Stimulated activated CD8-positive, alpha-beta memory T cell treated with anti-CD3 and anti-CD28 coated beads, Interleukin-12 subunit alpha, Interleukin-12 subunit beta, amount 100 ng/mL, for 1 hour (primary cell): ENCODE results near the gene REC8.
A peak's percentile ranks its signal among the peaks of the same experiment; 100 is the strongest.
"Not testable (repeated sequence)": the region's sequence is repeated elsewhere in the genome, so short reads cannot be mapped to it uniquely, and the experiment has no call there.

ENCODE experiments used
- DNase-seq: peaks from one replicate; pipeline ENCODE4 v3.0.0-alpha.2; 2020; ENCODE audit warnings: low read depth

Gene REC8

GRCh38 chr14:24184104-24184970 is 12.5 kb downstream of the REC8 start:
- no peak for DNase-seq

DNA sequence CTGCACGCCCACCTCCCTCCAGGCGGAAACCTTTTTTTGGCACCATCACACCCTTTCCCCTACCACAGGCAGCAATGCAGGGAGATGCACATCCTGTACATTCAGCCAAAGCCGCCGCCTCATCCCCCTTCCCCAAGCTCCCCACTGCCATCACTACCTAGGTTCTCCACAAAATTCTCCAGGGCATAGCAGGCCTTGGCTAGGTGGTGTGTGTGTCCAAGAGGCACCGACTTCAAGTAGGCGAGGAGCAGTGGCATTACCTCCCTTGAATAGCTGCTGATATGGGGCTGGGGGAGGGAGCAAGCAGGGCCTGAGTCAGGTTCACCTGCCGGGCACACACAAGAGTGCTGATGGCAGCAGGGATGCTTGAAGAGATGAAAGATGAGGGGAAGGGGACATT is 13.1 kb downstream of the REC8 start:
- no peak for DNase-seq

DNA sequence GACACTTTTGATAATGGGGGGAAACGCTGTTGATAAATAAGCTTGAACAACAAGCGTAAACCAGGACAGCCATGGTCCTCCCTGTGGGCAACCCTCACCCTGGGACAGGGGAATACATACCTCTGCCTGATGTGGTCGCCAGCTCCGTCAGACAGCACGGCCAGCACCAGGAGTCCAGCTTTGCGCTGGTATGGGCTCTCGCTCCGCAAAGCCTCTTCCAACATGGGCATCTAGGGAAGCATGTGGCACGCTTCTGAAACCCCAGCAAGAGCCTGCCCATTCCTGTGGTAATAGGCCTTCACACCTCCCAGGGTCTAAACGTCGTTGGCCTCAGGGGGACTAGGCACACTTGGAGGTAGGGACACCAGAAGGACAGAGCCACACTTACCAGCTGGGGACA is 13.9 kb downstream of the REC8 start:
- DNase-seq = no peak

DNA sequence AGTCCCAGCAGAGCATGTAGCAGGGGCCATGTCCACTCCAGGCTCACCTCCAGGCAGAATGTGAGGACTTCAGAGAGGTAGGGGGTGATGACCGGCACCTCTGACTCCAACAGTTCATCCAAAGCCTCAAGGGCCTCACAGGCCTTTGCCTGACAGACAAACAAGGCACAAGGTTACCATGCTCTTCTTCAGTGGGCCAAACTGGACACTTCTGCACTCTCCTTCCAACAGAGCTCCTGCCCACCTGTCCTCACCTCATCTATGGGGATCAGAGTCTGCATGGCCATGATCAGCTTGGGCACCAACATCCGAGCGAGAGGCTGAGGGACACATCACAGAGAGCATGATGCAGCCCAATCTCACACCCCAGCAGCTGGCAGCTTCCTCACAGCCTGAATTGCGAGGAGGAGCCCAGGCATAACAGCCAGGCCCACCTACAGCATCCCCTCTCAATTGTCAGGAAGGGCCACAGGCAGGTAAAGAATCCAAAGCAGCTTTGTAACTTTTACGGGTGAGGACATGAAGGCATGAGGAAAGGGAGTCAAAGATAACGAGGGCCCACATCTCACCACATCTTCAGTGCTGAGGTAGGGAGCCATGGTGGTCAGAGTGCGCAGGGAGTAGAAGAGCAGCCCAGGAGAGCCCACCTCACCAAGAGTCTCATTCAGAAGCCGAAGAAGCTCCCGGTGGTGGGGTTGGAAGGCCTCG is 15.1 kb downstream of the REC8 start:
- no peak for DNase-seq

DNA sequence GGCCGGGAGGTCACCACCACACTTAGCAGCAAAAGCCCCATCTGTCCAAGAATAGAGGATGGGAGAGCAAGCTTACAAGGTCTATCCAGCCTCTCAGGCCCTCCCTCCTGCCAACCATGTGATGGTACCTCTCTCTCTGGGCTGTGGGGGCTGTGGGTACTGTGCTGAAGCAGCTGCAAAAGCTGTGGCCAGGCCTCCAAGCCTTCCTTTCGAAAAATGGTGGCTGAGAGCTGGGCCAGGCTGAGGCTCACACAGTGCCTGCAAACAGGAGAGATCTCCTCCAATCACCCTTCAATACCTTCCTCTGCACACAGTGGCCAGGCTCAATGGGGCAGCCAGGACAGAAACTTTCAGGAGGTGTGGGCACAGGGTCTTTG is 15.6 kb downstream of the REC8 start:
- DNase-seq = no peak

DNA sequence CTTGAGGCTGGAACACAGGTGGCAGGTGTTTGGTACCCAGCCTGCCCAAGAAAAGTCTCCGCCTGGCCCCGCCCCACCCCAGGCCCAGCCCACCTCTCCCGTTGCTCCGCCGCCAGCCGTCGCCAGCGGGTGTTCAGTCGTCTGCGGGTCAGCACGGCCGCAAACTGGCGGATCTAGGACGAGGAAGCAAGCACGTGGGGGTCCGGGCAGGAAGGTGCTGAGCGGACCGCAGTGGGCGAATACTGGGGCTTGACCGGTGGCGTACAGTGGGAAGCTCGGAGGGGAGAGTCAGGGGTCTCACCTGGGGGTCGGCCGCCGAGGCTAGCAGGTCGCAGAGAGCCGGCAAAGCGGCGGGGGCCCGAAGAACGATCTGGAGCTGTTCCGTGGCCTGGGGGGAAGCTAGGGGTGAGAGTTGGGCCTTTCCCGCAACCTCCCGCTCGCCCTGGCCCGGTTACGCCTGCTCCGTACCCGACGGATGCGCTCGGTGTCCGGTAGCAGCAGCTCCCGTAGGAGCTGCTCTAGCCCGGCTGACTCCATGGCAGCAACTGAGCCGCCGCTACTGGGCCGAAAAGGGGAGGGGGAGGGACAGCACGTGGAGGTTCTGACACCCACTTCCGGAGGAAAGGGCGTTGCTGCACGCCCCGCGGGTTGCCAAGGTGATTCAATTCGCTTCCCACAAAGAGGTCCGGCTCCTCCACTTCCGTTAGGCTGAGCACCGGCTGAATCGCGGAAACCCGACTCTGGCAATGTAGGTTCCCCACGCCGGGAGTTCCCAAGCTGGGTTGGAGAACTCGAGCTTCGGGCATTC is 16.6 kb downstream of the REC8 start, which contains the start of gene IPO4:
Gene IPO4, minus strand, starts transcription at position 566 of the 808 bp plus-strand sequence. Its CDS starts 29 bp downstream, at position 537.
- DNase-seq = peak; percentile 92

DNA sequence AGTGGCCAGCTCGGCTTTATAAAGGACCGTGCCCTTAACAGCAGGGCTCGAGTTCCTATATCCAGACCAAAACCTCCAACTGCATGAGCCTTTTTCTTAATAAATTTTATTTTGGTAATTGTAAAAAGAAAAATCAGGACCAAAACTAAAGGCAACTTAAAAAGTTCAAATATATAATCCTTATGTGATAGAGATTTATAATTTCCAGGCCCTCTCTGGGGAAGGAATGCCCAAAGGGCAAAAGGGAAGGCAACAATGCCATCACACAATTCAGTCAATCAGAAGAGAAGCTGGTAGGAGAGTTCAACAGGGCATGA is 17.1 kb downstream of the REC8 start:
- DNase-seq = no peak

DNA sequence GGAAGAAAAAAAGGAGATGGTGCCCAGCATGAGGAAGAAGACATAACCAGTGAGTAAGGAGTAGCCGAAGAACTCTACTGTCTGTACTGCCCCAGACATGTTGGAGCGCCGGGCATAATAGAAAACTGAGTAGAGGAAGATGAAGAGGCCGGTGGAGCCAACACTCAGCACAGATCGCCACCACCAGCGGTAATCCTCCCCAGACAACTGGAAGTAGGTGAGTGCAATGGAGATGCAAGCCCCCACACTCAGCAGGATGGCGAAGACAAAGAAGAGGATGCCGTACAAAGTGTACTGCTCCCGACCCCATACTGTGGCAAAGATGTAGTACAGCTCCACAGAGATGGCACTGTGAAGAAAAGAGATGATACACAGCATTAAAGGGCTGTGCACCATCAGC is 17.6 kb downstream of the REC8 start:
- DNase-seq = no peak

DNA sequence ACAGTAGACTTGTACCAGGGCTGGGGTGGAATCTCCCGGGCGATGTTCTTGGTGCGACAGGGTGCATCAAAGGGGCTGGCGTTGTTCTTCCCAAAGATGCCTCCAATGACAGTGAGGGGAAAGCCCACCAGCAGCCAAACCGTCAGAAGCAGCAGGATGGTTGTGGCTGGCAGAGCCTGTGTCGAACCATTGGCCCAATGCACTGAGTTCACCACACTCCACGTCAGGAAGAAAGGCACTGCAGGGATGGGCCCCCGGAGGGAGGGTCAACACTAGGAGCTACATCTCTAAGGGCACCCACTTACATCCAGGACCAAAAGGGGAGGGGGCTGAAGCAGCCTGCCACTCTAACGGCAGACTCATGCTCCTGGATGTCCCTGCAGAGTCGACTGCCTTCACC is 18.5 kb downstream of the REC8 start:
- no peak for DNase-seq

DNA sequence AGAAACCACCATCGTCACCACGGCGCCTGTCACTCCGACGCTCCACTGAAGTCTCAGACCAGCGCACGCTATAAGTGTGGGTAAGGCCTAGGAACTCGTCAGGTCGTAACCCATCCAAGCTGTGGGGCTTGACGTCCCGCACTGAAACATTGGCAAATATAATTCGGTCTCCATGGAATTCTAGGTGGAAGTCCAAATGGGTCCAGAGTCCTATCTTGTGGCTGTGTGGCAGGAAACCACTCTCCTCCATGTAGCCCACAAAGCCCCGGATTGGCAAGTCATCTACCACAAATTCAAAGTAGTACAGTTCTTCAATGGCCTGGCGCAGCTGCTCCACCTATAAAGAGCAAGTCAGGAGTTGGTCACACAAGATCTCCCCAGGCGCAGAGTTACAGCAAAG is 21.1 kb downstream of the REC8 start:
- DNase-seq = no peak

GRCh38 chr14:24194186-24194872 is 22.4 kb downstream of the REC8 start:
- DNase-seq = no peak

DNA sequence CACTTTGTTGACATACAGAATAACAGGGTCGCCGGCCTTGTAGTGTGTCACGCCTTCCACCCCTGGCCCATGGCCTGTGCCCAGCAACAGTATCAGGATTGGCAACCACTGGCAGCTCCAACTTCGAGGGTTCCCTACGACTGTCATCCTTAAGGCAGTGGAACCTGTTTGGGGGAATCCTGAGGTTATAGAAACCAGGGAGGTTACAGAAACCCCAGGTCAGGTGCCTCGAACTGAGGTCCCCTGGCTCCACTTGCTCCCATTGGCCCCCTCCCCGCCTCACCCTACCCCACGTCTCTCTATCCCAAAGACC is 22.9 kb downstream of the REC8 start:
- no peak for DNase-seq

- peak; percentile 75 for DNase-seq
Measured at GRCh38 chr14:24195186-24196070, 23.5 kb downstream of the REC8 start, which contains the start of gene TM9SF1. TM9SF1 (minus strand) TSS chr14:24195441; CDS start chr14:24195019, 422 bp downstream.

DNA sequence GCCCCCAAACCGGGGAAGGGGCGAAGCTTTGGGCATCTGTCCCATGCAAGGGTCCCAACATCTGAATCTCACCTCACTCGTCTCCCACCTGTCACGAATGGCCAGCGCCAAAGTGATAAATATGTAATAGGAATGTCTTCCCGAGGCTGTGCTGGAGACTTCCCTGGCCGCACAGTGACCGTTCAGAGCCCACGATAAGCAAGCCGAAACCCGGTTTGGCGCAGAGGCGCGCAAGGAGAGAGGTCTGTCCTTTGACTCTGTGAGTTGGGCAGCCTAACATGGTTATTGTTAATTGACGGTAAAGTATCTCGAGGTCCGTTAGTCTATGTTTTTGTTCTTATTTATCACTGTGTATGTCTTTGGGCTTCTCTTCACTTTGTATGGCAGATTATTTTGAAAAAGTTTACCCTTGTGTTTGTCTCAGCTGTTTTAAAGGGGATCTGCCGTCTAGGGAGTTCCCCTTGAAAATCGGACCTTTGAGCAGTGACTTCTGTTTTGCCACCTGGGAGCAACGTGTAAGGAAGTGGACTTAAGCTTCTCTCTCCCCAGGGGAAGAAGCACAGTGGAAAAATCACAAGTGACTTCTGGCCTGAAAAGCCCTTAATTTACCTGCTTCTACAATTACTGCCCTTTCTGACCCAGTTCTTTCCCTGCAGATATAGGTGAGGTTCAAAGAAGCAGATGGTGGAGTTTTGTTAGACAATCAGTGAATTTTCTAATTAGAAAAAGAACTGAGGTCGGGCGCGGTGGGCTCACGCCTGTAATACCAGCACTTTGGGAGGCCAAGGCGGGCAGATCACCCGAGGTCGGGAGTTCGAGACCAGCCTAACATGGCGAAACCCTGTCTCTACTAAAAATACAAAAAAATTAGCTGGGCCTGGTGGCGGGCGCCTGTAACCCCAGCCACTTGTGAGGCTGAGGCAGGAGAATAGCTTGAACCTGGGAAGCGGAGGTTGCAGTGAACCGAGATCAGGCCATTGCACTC is 24.5 kb downstream of the REC8 start:
- no peak for DNase-seq

DNA sequence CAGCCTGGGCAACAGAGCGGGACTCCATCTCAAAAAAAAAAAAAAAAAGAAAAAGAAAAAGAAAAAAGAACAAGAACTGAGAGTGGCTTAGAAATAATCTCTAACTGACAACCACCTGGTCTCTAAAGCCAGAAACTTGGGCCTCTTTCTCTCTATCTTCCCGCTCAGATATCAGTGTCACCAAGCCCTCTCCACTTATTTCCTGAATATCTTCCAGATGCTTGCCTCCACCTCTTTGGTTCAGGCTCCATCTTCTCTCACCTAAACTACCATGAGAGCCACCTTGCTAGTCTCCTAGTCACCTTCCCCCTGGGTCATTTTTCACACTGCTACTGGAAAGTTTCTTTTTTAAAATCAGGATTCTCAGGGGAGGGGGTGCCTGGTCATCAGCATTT is 25.2 kb downstream of the REC8 start:
- no peak for DNase-seq

DNA sequence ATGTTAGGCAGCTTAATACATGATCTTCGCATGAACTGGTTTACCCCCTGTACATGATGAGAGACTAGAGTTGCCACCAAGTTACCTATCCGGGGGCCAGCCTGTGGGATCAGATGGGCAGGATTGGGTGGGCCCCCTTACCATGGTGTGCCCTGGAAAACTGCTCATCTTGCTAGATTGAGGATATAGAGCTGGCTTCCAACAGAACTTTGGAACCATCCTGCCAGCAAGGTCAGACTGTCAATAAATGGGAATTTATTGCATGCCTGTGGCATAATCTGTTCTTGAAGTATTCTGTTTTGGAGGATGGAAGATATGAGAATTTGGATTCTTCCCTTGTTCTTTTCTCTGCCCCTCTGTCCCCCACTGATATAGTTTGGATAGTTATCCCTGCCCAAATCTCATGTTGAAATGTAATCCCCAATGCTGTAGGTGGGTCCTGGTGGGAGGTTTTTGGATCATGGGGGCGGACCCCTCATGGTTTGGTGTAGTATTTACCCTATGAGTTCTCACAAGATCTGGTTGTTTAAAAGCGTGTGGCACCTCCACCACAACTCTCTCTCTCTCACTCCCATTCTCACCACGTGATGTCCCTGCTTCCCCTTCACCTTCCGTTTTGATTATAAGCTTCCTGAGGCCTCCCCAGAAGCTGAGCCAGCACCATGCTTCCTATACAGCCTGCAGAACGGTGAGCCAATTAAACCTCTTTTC is 27.1 kb downstream of the REC8 start:
- DNase-seq = no peak

DNA sequence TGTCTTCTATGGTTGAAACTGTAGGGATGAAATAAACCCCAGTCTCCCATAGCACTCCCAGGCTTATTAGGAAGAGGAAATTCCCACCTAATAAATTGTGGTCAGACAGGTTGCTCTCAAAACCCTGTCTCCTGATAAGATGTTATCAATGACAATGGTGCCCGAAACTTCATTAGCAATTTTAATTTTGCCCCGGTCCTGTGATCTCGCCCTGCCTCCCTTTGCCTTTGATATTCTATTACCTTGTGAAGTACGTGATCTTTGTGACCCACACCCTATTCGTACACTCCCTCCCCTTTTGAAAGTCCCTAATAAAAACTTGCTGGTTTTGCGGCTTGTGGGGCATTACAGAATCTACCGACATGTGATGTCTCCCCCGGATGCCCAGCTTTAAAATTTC is 30.7 kb downstream of the REC8 start:
- not testable (repeated sequence) for DNase-seq

GRCh38 chr14:24203249-24203886 is 31.5 kb downstream of the REC8 start:
- not testable (repeated sequence) for DNase-seq
